Tibial artery (tissue), 4 donors: ENCODE data around the gene DISC1.
A peak's percentile ranks its signal among the peaks of the same experiment; 100 is the strongest.
"Not testable (repeated sequence)": the region's sequence is repeated elsewhere in the genome, so short reads cannot be mapped to it uniquely, and the experiment has no call there.

Experiments
- DNase-seq, 2 donors: peaks; one replicate each; pipeline ENCODE4 v3.0.0-alpha.2; 2019
- H3K27ac ChIP-seq, 2 donors: fragments of 200-600 bp; sonication (generic) in 1 of 2; 1 replicate in 1 of 2; 2 replicates in 1 of 2; pipeline ENCODE4 v1.5.1; 2018 to 2019; ENCODE audit warnings: mild to moderate bottlenecking in 1 of 2
- H3K27me3 ChIP-seq, 2 donors: fragments of 200-600 bp; sonication (generic) in 1 of 2; one replicate each; pipeline versions ENCODE4 v1.5.1 to v1.6.0; 2016 to 2019
- H3K36me3 ChIP-seq, 3 donors: fragments of 200-600 bp; sonication (generic) in 2 of 3; one replicate each; pipeline ENCODE4 v1.5.1; 2016 to 2019; ENCODE audit warnings: mild to moderate bottlenecking in 2 of 3
- H3K4me1 ChIP-seq, 4 donors: fragments of 200-600 bp; sonication (generic) in 2 of 4; 1 replicate in 3 of 4; 2 replicates in 1 of 4; pipeline ENCODE4 v1.5.1; 2016 to 2019
- H3K4me3 ChIP-seq, 2 donors: fragments of 200-600 bp; sonication (generic) in 1 of 2; 1 replicate in 1 of 2; 2 replicates in 1 of 2; pipeline ENCODE4 v1.5.1; 2018 to 2019; ENCODE audit warnings: mild to moderate bottlenecking in 2 of 2
- H3K9me3 ChIP-seq, 3 donors: fragments of 200-600 bp; sonication (generic) in 1 of 3; one replicate each; pipeline ENCODE4 v1.5.1; 2016 to 2019
- intact Hi-C: fragments of 100-400 bp; cut with DNase I; formaldehyde crosslinking; loops from one replicate; pipeline ENCODE4 v1.15.0; 2023; ENCODE audit warnings: low total_unique reads
- TF ChIP-seq, protein P1 (sequence below), 2 experiments: fragments of 200-600 bp in 1 of 2; fragments of 450-650 bp in 1 of 2; IDR thresholded peaks; one replicate each; pipeline ENCODE4 v1.5.1; 2017 to 2019; ENCODE audit warnings: antibody characterized with exemption in 2 of 2, mild to moderate bottlenecking in 1 of 2, moderate library complexity in 1 of 2

DISC1 gene

DNA sequence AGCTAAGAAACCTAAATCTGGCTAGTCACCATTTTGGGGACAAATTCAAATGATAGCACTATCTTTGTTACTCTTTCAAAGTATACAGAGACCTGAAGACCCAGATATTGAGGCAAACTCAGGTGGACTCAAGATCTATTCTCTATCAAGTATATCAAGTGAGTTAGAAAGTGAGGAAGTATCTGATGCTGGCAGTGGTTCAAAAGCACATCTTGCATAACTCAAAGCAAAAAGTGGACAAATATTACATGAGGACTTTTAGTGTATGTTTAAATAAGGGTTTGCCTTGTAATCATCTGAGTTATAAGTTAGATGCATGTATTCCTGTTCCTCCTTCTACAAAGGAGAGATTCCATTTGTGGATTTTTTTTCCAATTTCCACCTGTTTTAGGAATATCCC is 338.4 kb downstream of the DISC1 start:
- H3K27me3 ChIP-seq, result no peaks in the 10 kb centered on the region
- no peaks in the 10 kb centered on the region for H3K9me3 ChIP-seq
- TF ChIP-seq, protein P1, sequence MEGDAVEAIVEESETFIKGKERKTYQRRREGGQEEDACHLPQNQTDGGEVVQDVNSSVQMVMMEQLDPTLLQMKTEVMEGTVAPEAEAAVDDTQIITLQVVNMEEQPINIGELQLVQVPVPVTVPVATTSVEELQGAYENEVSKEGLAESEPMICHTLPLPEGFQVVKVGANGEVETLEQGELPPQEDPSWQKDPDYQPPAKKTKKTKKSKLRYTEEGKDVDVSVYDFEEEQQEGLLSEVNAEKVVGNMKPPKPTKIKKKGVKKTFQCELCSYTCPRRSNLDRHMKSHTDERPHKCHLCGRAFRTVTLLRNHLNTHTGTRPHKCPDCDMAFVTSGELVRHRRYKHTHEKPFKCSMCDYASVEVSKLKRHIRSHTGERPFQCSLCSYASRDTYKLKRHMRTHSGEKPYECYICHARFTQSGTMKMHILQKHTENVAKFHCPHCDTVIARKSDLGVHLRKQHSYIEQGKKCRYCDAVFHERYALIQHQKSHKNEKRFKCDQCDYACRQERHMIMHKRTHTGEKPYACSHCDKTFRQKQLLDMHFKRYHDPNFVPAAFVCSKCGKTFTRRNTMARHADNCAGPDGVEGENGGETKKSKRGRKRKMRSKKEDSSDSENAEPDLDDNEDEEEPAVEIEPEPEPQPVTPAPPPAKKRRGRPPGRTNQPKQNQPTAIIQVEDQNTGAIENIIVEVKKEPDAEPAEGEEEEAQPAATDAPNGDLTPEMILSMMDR (IDR thresholded peaks at IDR 0.05), result no peak
- DNase-seq, result no peak
- intact Hi-C loops, result no loop called here
- no peak overlapping the region for H3K4me3 ChIP-seq
- no peaks in the 10 kb centered on the region for H3K36me3 ChIP-seq
- no peaks in the 10 kb centered on the region for H3K4me1 ChIP-seq
- no peak overlapping the region for H3K27ac ChIP-seq

- H3K36me3 ChIP-seq, result no peaks in the 10 kb centered on the region
- intact Hi-C loops, result no loop called here
- no peaks in the 10 kb centered on the region for H3K4me1 ChIP-seq
- TF ChIP-seq, protein P1 (IDR thresholded peaks at IDR 0.05), result no peak
- H3K27me3 ChIP-seq, result no peaks in the 10 kb centered on the region
- H3K27ac ChIP-seq, result no peak overlapping the region
- no peak overlapping the region for H3K4me3 ChIP-seq
- DNase-seq, result no peak
- no peaks in the 10 kb centered on the region for H3K9me3 ChIP-seq
Measured at GRCh38 chr1:231965615-231966014, 339.0 kb downstream of the DISC1 start.

- Histone ChIP-seq H3K27ac (no peak overlapping the region), H3K36me3 (no peaks in the 10 kb centered on the region), H3K4me1 (no peaks in the 10 kb centered on the region), H3K27me3 (no peaks in the 10 kb centered on the region), H3K4me3 (no peak overlapping the region), H3K9me3 (no peaks in the 10 kb centered on the region)
- no peak for DNase-seq
- TF ChIP-seq, protein P1 (IDR thresholded peaks at IDR 0.05), result no peak
- intact Hi-C loops, result no loop called here
Measured at GRCh38 chr1:231966983-231967382, 340.4 kb downstream of the DISC1 start.

DNA sequence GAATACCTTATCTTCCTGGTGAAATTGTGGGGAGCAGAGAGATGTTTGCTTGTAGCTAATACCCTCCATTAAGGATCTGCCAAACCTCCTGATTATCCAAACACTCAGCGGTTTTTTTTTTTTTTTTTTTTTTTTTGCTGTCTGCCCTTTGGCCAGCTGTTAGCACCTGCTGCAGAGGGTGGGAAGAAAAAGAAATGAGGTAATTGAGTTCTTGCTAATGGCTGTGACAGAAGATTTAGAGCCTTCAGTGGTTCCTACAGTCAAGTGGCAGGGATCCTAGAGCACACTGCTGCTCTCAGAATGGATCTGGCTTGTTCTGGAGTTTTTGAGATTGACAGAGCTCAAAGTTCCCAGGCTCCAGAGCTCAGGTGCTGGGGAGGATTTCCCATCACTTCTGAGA is 342.5 kb downstream of the DISC1 start:
- intact Hi-C loops, result no loop called here
- DNase-seq, result no peak

GRCh38 chr1:231969761-231970160 is 343.2 kb downstream of the DISC1 start:
- H3K27me3 ChIP-seq, DNase-seq, H3K4me1 ChIP-seq, H3K4me3 ChIP-seq, intact Hi-C loops, H3K36me3 ChIP-seq, H3K27ac ChIP-seq, H3K9me3 ChIP-seq: not testable (repeated sequence)

More for the DNA sequence above, 342.5 kb downstream of the DISC1 start:
- no peaks in the 10 kb centered on the region for H3K4me1 ChIP-seq
- no peaks in the 10 kb centered on the region for H3K9me3 ChIP-seq
- no peaks in the 10 kb centered on the region for H3K27me3 ChIP-seq
- TF ChIP-seq, protein P1 (IDR thresholded peaks at IDR 0.05), result no peak
- H3K36me3 ChIP-seq, result no peaks in the 10 kb centered on the region
- H3K4me3 ChIP-seq, result no peak overlapping the region
- H3K27ac ChIP-seq, result no peak overlapping the region

GRCh38 chr1:231970684-231971083 is 344.1 kb downstream of the DISC1 start:
- H3K4me3 ChIP-seq, result no peak overlapping the region
- no peaks in the 10 kb centered on the region for H3K4me1 ChIP-seq
- H3K9me3 ChIP-seq, result no peaks in the 10 kb centered on the region
- intact Hi-C loops, result no loop called here
- TF ChIP-seq, protein P1 (IDR thresholded peaks at IDR 0.05), result no peak
- no peaks in the 10 kb centered on the region for H3K36me3 ChIP-seq
- DNase-seq, result peak in 1 of 2 donors; percentile 51
- no peaks in the 10 kb centered on the region for H3K27me3 ChIP-seq
- no peak overlapping the region for H3K27ac ChIP-seq
